Type B pancreatic cell (in vitro differentiated cells): Measurements from ENCODE around the gene SLTM. TPM values are rescaled to one million over a fixed set of nuclear protein-coding genes. Genes with fewer than 3 reads are reported as not detected.
"Not testable (repeated sequence)": the region's sequence is repeated elsewhere in the genome, so short reads cannot be mapped to it uniquely, and the experiment has no call there.

Source experiments
- DNase-seq: peaks from one replicate; pipeline ENCODE4 v3.0.0; 2021; ENCODE audit warnings: mixed read lengths; ENCODE audit not compliant: unreplicated experiment; ENCODE audit errors: extremely low spot score
- H3K27ac Mint-ChIP-seq: 2 replicates; pipeline ENCODE4 v1.8.0; 2021; ENCODE audit warnings: mild to moderate bottlenecking, mixed read lengths
- H3K27me3 Mint-ChIP-seq: 2 replicates; pipeline ENCODE4 v1.8.0; 2021; ENCODE audit warnings: mixed read lengths
- H3K36me3 Mint-ChIP-seq: 2 replicates; pipeline ENCODE4 v1.8.0; 2021; ENCODE audit warnings: mixed read lengths
- H3K4me1 Mint-ChIP-seq: one replicate; pipeline ENCODE4 v1.8.0; 2021; ENCODE audit warnings: mixed read lengths; ENCODE audit not compliant: unreplicated experiment
- H3K4me3 Mint-ChIP-seq: 2 replicates; pipeline ENCODE4 v1.8.0; 2021; ENCODE audit warnings: mild to moderate bottlenecking, mixed read lengths
- H3K9me3 Mint-ChIP-seq: 2 replicates; pipeline ENCODE4 v1.8.0; 2021; ENCODE audit warnings: mixed read lengths
- CTCF ChIP-seq: fragments of 200-600 bp; sonication (generic); conservative IDR thresholded peaks from 2 replicates; pipeline ENCODE4 v1.5.0; 2021; ENCODE audit warnings: antibody characterized with exemption, mild to moderate bottlenecking
- total RNA-seq: library from RNA; stranded (reverse); gene quantifications from 2 replicates; pipeline ENCODE4 v1.2.1, GENCODE V29; 2021; ENCODE audit warnings: low replicate concordance

SLTM gene
- total RNA-seq, 1 donor from 2014 or later = 103 TPM

GRCh38 chr15:58839485-58839884, 94.0 kb downstream of the SLTM start:
- Mint-ChIP-seq H3K27ac (no peak overlapping the region), H3K4me1 (no peaks in the 10 kb centered on the region), H3K36me3 (peaks cover 13% of the 10 kb centered on the region), H3K27me3 (no peaks in the 10 kb centered on the region), H3K9me3 (no peaks in the 10 kb centered on the region), H3K4me3 (no peak overlapping the region)
- DNase-seq = no peak
- peak; percentile 48 for TF ChIP-seq CTCF

GRCh38 chr15:58833681-58834426, 99.6 kb downstream of the SLTM start:
- DNase-seq, H3K9me3 Mint-ChIP-seq, H3K27me3 Mint-ChIP-seq: not testable (repeated sequence)
- H3K36me3 Mint-ChIP-seq = peaks cover 26% of the 10 kb centered on the region
- peaks cover 15% of the 10 kb centered on the region for H3K4me1 Mint-ChIP-seq
- peak overlapping the region; percentile 39 for H3K4me3 Mint-ChIP-seq
- H3K27ac Mint-ChIP-seq = peak overlapping the region; percentile 76

- Mint-ChIP-seq H3K4me1 (peaks cover 15% of the 10 kb centered on the region), H3K27me3 (no peaks in the 10 kb centered on the region), H3K9me3 (no peaks in the 10 kb centered on the region), H3K4me3 (no peak overlapping the region), H3K36me3 (peaks cover 34% of the 10 kb centered on the region), H3K27ac (no peak overlapping the region)
- no peak for DNase-seq
- no peak for TF ChIP-seq CTCF
These were observed 102.9 kb downstream of the SLTM start for GRCh38 chr15:58830556-58830955.

Other genes starting within 250 kb of the SLTM start
- gene ADAM10, start 184.0 kb downstream of the SLTM start, total RNA-seq = 228 and 438 TPM in 2 replicates
- 39.8 and 82.1 TPM in 2 replicates for gene MINDY2, start 162.4 kb downstream of the SLTM start, total RNA-seq
- 31.0 and 33.3 TPM in 2 replicates for gene RNF111, start 54.0 kb upstream of the SLTM start, total RNA-seq
- gene CCNB2, start 171.5 kb upstream of the SLTM start, total RNA-seq = 24.6 and 63.0 TPM in 2 replicates